GM18507 (cell line): ENCODE measurements around the gene CARD19.
"Not testable (repeated sequence)": the region's sequence is repeated elsewhere in the genome, so short reads cannot be mapped to it uniquely, and the experiment has no call there.

Experiments
- DNase-seq: peaks from one replicate; pipeline ENCODE4 v3.0.0; 2011; ENCODE audit warnings: low read depth; ENCODE audit not compliant: insufficient read length; ENCODE audit errors: extremely low spot score
- FAIRE-seq: peaks from 2 replicates; lab custom pipeline; 2011; peaks lifted over from hg19 to GRCh38; lab: Jason Lieb, UNC

The CARD19 gene

GRCh38 chr9:93098236-93098946, 2.4 kb downstream of the CARD19 start:
- DNase-seq, result no peak
- no peak for FAIRE-seq

- DNase-seq, result no peak
- FAIRE-seq, result no peak
These were observed 3.7 kb downstream of the CARD19 start for GRCh38 chr9:93099551-93100275.

GRCh38 chr9:93100276-93100636, 4.2 kb downstream of the CARD19 start:
- DNase-seq (no peak), FAIRE-seq (no peak)

- FAIRE-seq, DNase-seq: not testable (repeated sequence)
These were observed 5.1 kb downstream of the CARD19 start for GRCh38 chr9:93101086-93101485.

- no peak for DNase-seq
- no peak for FAIRE-seq
These were observed 9.6 kb downstream of the CARD19 start for GRCh38 chr9:93105620-93106019.

- DNase-seq, result no peak
- FAIRE-seq, result no peak
These were observed 11.3 kb downstream of the CARD19 start for GRCh38 chr9:93107151-93107824.

- FAIRE-seq (no peak), DNase-seq (no peak)
These were observed 11.8 kb downstream of the CARD19 start for GRCh38 chr9:93107825-93108161.

- DNase-seq (no peak), FAIRE-seq (no peak)
These were observed 12.4 kb downstream of the CARD19 start for GRCh38 chr9:93108291-93109041.

- DNase-seq, result no peak
- FAIRE-seq, result no peak
These were observed 14.4 kb downstream of the CARD19 start for GRCh38 chr9:93110311-93110855.

- DNase-seq, result no peak
- FAIRE-seq, result no peak
These were observed 15.0 kb downstream of the CARD19 start for GRCh38 chr9:93111001-93111370.

GRCh38 chr9:93111371-93112115, 15.5 kb downstream of the CARD19 start:
- DNase-seq, result no peak

GRCh38 chr9:93112116-93112863, 16.3 kb downstream of the CARD19 start:
- no peak for DNase-seq
- no peak for FAIRE-seq

More at GRCh38 chr9:93111371-93112115, 15.5 kb downstream of the CARD19 start:
- no peak for FAIRE-seq

- no peak for DNase-seq
- no peak for FAIRE-seq
These were observed 16.9 kb downstream of the CARD19 start for GRCh38 chr9:93112864-93113389.

GRCh38 chr9:93114169-93114983, 18.4 kb downstream of the CARD19 start:
- DNase-seq (no peak), FAIRE-seq (no peak)

- DNase-seq, result no peak
- no peak for FAIRE-seq
These were observed 18.9 kb downstream of the CARD19 start for GRCh38 chr9:93114984-93115335.

GRCh38 chr9:93115486-93116071, 19.6 kb downstream of the CARD19 start:
- no peak for FAIRE-seq
- no peak for DNase-seq
